ENCODE measurements around the gene NECTIN4. TPM values are rescaled to one million over a fixed set of nuclear protein-coding genes. Genes with fewer than 3 reads are reported as not detected.

The NECTIN4 gene
- total RNA-seq, 2 experiments from 2014 or later: not detected

DNA sequence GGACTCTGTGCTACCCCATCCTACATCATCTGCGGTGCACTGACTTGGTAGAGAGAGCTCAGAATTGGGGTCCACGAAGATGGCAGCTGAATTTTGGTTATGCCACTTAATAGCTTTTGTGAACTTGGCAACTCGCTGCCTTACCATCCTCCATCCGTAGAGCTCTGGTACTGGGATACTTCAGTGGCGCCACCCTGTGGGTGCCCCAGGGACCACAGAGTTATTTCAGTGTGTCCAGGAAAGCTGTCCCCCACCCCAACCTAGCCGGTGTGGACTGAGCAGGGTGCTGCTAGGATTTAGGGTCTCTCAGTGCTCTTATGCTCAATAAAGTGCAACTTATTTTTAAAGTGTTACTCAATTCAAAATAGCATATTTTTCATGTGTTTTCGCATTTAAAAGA lies 34.6 kb downstream of the NECTIN4 start:
- TF ChIP-seq, protein P1, sequence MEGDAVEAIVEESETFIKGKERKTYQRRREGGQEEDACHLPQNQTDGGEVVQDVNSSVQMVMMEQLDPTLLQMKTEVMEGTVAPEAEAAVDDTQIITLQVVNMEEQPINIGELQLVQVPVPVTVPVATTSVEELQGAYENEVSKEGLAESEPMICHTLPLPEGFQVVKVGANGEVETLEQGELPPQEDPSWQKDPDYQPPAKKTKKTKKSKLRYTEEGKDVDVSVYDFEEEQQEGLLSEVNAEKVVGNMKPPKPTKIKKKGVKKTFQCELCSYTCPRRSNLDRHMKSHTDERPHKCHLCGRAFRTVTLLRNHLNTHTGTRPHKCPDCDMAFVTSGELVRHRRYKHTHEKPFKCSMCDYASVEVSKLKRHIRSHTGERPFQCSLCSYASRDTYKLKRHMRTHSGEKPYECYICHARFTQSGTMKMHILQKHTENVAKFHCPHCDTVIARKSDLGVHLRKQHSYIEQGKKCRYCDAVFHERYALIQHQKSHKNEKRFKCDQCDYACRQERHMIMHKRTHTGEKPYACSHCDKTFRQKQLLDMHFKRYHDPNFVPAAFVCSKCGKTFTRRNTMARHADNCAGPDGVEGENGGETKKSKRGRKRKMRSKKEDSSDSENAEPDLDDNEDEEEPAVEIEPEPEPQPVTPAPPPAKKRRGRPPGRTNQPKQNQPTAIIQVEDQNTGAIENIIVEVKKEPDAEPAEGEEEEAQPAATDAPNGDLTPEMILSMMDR (IDR thresholded peaks at IDR 0.05): no peak
- DNase-seq (no peak), ATAC-seq (no peak)
- intact Hi-C loops (cut with micrococcal nuclease): no loop called here
- Mint-ChIP-seq H3K4me1 (ENCODE audit: low read depth) (peaks cover 25% of the 10 kb centered on the region), H3K27me3 (no peaks in the 10 kb centered on the region), H3K36me3 (ENCODE audit: low read depth) (peaks cover 54% of the 10 kb centered on the region), H3K9me3 (no peaks in the 10 kb centered on the region), H3K4me3 (no peak overlapping the region), H3K27ac (no peak overlapping the region)
- POLR2A ChIA-PET: interaction anchor here (1.7 to 2.1 kb wide), 3 partner anchors 8 to 16 kb away, joined by 6 to 9 read pairs (median 7); partner anchors contain the start of genes TSTD1 and USF1
- CTCF ChIA-PET: interaction anchor here (1.0 to 1.9 kb wide), 5 partner anchors 10 to 42 kb away, joined by 3 to 10 read pairs (median 4); no protein-coding TSS in a partner anchor

DNA sequence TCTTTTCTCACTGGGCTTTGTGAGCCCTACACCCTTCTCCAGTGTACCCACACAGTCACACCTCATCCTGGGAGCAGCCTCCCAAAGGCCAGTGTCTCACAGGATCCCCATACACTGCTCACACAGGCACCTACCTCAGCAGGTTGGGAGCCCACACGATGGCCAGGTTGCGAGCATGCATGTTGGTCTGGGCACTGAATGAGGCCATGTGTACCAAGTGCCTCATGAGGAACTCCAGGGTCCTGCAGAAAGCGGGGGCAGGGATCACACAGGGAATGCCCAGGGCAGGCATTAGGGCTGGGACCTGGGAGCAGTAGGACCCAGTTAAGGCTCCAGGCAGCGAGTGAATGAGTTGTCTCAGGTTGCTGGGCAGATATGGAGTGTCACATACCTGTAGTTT lies 35.1 kb downstream of the NECTIN4 start:
- ATAC-seq: no peak
- peaks cover 54% of the 10 kb centered on the region for H3K36me3 Mint-ChIP-seq (ENCODE audit: low read depth)
- H3K27ac Mint-ChIP-seq: peak overlapping the region; percentile 42
- ChIA-PET POLR2A (interaction anchor here (1.7 to 2.1 kb wide), 3 partner anchors 8 to 15 kb away, joined by 6 to 9 read pairs (median 7); partner anchors contain the start of genes TSTD1 and USF1), CTCF (interaction anchor here (1.0 to 1.9 kb wide), 5 partner anchors 11 to 43 kb away, joined by 3 to 10 read pairs (median 4); no protein-coding TSS in a partner anchor)
- TF ChIP-seq, protein P1 (IDR thresholded peaks at IDR 0.05): no peak
- H3K27me3 Mint-ChIP-seq: no peaks in the 10 kb centered on the region
- no peaks in the 10 kb centered on the region for H3K9me3 Mint-ChIP-seq
- intact Hi-C loops (cut with micrococcal nuclease): no loop called here
- no peak for DNase-seq
- H3K4me3 Mint-ChIP-seq: no peak overlapping the region
- peaks cover 19% of the 10 kb centered on the region for H3K4me1 Mint-ChIP-seq (ENCODE audit: low read depth)

DNA sequence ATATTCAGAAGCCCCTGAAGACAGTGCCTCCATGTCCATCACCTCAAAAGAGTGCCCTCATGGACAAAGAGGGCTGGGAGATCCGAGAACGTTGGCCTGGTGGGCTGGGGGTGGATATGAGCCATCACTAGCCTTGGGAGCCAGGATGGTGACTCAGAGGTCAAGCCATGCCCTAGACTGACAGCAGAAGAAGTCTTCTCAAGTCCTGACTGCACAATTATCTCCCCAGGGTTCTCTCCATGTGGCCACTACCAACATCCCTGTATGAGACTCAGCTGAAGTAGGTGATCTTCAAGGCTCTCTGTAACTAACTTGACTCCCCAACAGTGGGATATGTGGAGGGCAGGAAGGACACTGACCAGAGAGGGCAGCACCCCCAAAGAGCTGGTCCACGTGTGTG lies 36.5 kb downstream of the NECTIN4 start:
- POLR2A ChIA-PET: no interaction called here

DNA sequence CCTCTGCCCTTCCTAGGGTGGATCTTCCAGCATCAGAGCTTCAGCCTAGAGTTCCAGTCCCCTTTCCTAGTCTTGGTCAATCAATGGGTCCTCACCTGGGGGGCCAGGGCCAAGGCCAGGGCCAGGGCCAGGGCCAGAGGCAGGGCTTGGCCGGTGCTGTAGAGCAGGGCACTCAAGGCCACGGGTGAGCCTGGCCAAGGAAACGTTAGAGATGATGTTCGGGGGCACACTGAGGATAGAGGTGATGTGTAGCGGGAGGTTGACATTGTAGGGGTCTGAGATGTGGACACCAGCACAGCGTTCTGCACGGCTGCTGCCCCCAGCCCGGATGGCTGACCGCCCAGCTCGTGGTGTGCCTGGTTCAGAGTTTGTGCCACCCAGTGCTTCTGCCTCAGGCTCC lies 38.1 kb downstream of the NECTIN4 start:
- no peak overlapping the region for H3K4me3 Mint-ChIP-seq
- ATAC-seq (no peak), DNase-seq (no peak)
- H3K27ac Mint-ChIP-seq: no peak overlapping the region
- CTCF ChIA-PET: interaction anchor here (0.6 to 1.0 kb wide), 3 partner anchors 9 to 46 kb away, joined by 3 to 7 read pairs (median 3); no protein-coding TSS in a partner anchor
- no peaks in the 10 kb centered on the region for H3K27me3 Mint-ChIP-seq
- intact Hi-C loops (cut with micrococcal nuclease): no loop called here
- H3K9me3 Mint-ChIP-seq: no peaks in the 10 kb centered on the region
- TF ChIP-seq, protein P1 (IDR thresholded peaks at IDR 0.05): no peak
- peaks cover 20% of the 10 kb centered on the region for H3K4me1 Mint-ChIP-seq (ENCODE audit: low read depth)
- H3K36me3 Mint-ChIP-seq (ENCODE audit: low read depth): peaks cover 62% of the 10 kb centered on the region
- POLR2A ChIA-PET: interaction anchor here (0.9 to 1.8 kb wide), 3 partner anchors 9 to 12 kb away, joined by 3 to 7 read pairs (median 4); partner anchors contain the start of gene TSTD1

More for the DNA sequence above, 36.5 kb downstream of the NECTIN4 start:
- ATAC-seq (no peak), DNase-seq (no peak)
- Mint-ChIP-seq H3K4me3 (no peak overlapping the region), H3K9me3 (no peaks in the 10 kb centered on the region), H3K27ac (peak overlapping the region; percentile 46), H3K36me3 (ENCODE audit: low read depth) (peaks cover 62% of the 10 kb centered on the region), H3K27me3 (no peaks in the 10 kb centered on the region), H3K4me1 (ENCODE audit: low read depth) (peaks cover 18% of the 10 kb centered on the region)
- TF ChIP-seq, protein P1 (IDR thresholded peaks at IDR 0.05): no peak
- CTCF ChIA-PET: no interaction called here
- intact Hi-C loops (cut with micrococcal nuclease): no loop called here

DNA sequence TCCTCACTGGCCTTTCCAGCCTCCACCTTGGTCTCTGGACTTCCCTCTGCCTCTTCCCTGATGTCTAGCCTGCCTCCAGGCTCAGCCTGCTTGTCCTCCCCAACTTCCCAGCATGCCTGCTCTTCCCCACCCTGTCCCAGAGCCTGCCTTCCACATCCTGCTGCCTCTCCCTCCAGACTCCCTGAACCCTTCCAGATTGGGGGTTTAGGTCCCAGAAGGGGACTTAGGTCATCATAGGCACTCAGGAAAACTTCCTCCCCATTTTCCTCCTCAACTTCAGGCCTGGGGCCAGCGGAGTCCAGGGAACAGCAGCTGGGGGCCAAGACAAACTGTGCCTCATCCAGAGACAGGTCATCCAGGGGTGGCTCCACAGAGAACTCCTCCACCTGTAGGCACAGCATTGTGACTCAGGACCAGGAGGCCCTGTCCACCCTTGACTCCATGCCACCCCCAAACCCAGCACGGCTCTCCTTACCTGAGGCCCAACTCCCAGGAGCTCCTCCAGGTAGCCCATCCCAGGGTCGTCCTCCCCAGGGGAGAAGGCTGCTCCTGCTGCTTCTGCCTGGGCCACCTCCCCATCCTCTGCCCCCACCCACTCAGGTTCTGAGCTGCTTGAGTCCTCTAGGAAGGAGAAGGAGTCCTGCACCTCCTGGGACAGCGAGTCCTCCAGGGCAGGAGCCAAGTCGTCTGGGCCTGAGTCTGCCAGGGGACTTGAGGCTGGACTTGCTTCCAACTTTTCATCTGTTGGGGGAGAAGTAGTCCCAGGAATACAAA lies 40.2 kb downstream of the NECTIN4 start:
- CTCF ChIA-PET: no interaction called here
- TF ChIP-seq, protein P1 (IDR thresholded peaks at IDR 0.05): no peak
- DNase-seq: no peak

More for the DNA sequence above, 40.2 kb downstream of the NECTIN4 start:
- no peak for ATAC-seq
- POLR2A ChIA-PET: interaction anchor here (1.1 to 4.8 kb wide), 3 partner anchors 9 to 69 kb away, joined by 3 to 32 read pairs (median 3); partner anchors contain the start of genes NIT1 and PFDN2
- peaks cover 64% of the 10 kb centered on the region for H3K36me3 Mint-ChIP-seq (ENCODE audit: low read depth)
- H3K9me3 Mint-ChIP-seq: no peaks in the 10 kb centered on the region
- H3K4me3 Mint-ChIP-seq: no peak overlapping the region
- H3K4me1 Mint-ChIP-seq (ENCODE audit: low read depth): peaks cover 22% of the 10 kb centered on the region
- H3K27ac Mint-ChIP-seq: peak overlapping the region; percentile 53
- no peaks in the 10 kb centered on the region for H3K27me3 Mint-ChIP-seq
- intact Hi-C loops (cut with micrococcal nuclease): no loop called here
